Inflammatory macrophage treated with lipopolysaccharide for 4 hours (primary cell): ENCODE measurements around the gene RRBP1.

ENCODE experiments used
- DNase-seq: peaks from one replicate; pipeline ENCODE4 v3.0.0-alpha.2; 2020

RRBP1 gene

DNA sequence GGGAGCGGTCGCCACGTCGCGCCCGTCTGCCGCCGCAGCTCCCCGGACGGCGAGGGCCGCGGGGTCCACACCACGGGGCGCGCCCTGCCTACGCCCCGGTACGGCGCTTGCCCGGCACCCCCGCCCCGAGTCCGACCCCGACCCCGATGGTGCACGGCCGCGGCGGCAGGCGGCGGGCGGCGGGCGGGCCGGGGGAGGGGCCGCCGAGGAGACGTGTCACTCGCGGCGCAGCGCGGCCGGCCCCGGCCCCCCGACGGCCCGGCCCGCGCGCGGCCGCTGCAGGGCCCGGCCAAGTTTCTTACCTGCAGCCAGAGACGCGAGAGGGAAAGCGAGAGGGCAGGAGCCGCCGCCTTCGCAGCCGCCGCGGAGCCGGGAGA is 328 bp downstream of the RRBP1 start:
- DNase-seq = no peak

DNA sequence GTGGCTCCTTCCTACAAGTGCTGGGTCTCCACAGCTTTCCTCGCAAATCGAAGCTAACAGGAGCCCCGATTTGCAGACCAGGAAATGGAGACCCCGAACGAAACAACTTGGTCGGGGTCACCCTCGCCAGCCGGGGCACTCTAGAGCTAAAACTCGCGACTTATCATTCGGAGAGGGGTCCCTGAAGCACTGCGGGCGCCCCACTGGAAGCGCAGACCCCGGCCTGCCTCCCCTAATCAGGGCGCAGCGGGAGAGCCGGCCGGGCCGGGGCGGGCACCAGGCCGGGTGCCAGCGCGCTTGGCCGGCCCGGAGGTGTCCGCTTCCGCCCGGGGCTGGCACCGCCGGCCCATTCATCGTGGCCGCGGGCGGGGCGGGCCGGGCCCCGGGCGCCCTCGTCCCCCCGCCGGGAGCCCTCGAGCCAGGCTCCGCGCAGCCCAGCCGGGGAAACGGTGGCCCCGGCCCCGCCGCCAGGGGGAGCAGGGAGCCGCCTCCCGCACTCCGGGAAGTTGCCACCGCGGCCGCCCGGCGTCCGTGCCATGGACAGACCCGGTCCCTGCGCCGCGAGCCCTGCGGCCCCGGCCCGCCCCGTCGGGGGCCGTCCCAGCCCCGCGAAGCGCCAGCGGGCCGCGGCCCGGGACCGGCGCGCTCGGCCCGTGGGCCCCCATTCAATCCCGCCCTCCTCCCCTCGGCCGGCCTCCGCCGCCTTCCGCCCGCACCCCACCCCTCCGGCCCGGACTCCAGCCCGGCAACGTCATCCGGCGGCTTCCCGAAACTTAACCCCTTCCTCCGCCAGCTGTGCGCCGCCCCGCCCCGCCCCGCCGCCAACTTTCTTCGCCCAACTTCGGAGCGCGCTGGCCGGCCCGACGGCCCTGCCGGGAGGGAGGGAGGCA is 961 bp downstream of the RRBP1 start:
- DNase-seq = peak; percentile 82

DNA sequence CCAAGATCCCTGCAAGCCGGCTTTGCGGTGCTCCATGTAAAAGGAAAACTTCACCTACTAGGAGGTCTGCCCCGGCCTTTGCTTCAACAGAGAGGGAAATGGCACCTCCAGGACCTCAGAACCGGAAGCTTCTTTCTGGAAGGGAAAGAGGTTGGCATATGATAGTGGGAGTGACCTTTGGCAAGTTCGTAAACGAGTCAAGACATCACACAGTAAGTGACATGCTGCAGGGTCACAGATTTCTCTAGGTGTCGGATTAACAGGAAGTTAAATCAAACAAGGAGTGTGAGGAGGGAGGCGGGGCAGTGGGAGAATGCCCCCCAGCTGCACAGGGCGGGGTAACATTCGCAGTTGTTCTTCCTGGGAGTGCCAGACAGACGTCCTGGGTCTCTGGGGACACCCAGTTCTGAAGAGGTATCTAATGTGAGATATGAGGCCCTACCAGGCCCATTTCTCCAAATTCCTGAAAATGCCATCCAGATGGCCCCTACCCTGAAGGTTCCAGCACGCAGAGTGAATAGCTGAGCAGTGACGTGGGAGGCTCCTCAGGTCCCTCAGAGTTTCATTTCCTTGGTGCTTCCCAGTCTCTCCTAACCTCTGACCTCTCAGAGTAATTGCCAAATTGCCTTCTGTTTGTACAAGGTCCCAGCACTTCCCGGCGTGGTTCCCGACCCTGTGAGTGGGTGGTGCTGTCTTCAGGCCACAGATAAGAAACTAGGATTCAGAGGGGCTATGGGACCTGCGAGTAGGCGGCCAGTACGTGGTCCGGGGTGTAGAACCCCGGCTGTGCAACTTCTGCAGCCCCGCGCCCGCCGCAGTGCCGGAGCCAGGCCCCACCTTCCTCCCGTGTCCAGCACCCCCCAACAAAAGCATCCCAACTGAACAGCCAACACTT is 1.9 kb downstream of the RRBP1 start:
- DNase-seq = peak; percentile 91

DNA sequence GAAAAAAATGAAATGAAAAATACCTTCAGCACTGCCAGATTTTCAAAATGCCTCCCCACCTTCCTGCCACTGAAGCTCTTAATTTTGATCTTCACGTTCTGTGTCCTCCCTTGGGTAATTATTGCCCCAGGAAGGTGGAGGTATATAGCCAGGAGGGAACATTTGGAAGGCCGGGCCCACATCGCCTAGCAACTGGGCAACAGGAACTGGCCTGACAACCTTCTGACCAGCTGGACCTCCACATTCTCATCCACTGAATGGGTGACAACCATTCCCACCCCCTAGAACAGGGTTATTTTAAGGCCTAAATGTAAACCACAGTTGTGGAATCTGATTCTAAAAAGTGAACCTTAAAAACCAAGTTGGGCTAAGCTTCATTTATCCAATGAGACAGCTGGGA is 3.2 kb downstream of the RRBP1 start:
- no peak for DNase-seq

DNA sequence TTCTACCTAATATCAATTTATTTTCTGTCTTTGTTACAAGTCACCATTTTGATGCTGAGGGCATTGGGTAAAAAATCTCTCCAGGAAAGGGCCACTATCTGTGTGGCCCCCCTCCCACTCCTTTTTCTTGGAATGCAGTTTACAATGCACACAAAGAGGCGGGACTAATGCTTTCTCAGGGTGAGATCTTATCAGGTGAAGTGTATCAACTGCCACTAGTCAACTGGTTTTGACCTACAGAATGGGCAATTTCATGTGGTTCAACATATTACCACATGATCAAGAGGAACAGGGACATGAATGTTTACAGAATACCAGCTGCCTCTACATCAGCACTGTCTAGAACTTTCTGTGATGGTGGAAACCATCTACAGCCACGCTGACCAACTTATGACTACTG is 3.7 kb downstream of the RRBP1 start:
- no peak for DNase-seq

DNA sequence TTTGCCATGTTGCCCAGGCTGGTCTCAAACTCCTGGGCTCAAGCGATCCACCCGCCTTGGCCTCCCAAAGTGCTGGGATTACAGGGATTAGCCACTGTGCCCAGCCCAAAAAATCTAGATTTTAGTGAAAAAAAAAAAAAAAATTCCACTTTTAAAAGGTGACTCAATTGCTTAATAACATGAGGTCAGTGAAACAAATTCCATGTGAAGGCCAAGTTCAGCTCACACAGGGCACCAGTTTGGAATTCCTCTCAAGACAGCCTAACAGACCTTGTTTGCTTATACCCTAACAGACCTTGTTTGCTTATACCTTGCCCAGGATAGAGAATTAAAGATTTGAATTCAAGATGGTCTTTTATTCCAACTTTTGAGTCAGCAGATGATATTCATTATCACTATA is 5.1 kb downstream of the RRBP1 start:
- DNase-seq = no peak

DNA sequence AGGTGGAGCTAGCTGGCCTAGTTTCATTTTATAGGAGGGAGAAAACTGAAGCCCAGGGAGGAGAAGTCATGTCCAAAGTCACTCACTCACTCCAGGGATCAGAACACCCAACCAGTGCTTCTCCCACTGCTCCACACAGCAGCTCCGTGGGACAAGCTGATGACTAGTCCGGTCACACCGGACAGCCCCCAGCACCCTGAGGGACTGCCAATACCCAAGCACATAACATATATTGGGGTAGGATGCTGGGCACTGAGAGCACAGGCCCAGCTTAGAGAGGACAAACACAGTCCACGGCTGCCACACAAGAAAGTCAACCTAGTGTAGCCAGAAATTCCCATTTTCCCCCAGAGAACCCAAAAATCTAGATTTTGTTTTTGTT is 5.7 kb downstream of the RRBP1 start:
- no peak for DNase-seq

DNA sequence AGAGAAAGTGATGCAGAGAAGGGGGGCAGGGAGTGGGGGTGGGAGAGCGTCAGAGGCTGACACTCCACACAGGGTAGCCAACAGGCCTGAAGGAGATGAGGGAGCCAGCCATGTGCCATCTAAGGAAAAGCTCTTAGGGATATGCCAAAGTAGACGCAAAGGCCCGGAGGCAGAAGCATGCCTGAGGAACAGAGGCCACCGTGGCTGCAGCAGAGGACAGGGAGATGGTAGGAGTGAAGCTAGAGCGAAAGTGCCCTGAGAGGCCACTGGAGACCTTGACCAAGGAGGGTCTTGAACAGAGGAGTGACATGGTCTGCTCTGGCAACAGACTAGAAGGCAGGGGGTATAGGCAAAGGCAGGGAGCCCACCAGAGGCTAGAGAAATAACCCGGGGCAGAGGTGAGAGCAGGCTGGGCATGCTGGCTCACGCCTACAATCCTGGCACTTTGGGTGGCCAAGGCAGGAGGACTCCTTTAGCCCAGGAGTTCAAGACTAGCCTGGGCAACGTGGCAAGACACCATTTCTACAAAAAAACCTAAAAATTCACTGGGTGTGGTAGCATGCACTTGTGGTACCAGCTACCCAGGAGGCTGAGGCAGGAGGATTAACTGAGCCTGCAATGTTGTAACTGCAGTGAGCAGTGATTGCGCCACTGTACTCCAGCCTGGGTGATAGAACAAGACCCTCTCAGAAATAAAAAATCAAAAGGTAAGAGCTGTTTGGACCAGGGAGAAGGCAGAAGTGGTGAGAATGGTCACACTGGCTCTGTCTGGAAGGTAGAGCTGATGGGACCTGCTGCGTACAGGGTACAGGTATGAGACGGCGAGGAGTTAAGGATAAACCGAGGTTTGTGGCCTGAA is 6.3 kb downstream of the RRBP1 start:
- DNase-seq = no peak

DNA sequence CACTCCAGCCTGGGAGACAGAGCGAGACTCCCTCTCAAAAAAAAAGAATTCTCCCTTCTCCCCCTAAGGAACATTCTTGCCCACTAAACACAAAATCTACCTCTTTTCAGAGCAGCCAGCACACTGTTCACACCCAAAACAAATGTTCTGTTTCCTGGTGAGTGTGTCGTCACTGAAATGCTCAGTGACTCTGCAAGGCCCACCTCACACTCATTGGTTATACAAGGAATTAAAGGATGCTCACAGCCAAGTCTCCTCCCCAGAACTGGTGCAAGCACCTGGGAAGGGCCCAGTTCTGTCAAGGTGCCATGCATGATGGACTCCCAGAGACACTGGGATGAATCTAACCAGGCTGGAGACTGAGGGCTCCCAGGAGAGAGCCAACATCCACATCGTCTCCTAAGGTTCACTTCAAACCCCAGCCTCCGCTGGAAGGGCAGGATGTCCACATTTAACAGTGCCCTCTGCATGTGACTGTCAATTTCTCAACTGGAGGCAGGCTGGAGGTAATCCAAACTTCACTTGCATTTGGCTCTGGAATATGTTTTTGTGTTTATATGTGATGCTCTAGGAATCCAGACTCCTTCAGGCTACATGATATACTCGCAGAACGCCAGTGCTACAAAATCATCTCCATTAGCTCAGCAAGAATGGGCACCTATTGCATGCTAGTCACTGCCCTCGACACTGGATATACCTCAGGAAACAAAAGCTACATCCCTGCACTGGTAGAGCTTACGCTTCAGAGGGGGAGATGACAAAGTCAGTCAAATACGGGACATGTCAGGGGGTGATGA is 7.1 kb downstream of the RRBP1 start:
- no peak for DNase-seq

DNA sequence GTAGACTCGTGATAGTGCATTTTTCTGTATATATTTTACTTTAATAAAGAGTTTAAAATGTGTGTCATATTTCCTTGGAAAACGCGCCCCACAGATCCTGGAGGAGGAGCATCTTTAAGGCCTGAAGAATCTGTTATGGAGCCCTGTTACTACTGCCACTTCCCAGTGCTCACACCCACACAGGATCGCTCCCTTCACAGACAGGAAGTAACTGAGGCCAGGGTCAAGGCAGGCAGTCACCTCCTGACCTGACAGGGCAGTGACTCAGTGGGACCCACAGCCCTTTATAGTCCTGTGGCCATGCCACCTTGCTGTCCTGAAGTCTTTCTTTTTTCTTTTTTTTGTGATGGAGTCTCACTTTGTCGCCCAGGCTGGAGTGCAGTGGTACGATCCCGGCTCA is 9.0 kb downstream of the RRBP1 start:
- DNase-seq = peak; percentile 51

DNA sequence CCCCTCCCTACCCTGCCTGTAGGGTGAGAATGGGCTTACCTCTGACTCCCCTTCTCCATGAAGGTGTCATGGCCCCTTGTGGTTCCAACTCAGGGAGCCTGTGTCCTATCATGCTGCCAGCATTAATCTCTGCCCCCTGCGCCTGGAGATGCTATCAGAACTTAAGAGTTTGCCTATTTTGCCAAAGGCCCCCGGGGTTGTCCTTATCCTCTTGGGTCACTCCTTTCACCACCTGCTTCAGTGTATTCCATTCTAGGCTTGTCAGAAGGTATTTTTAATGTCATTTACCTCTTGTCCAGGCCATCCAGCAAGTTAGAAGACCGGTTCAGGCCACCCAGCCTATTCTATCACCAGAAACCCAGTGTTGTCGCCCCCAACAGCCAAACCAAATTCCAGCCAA is 10.5 kb downstream of the RRBP1 start:
- no peak for DNase-seq

DNA sequence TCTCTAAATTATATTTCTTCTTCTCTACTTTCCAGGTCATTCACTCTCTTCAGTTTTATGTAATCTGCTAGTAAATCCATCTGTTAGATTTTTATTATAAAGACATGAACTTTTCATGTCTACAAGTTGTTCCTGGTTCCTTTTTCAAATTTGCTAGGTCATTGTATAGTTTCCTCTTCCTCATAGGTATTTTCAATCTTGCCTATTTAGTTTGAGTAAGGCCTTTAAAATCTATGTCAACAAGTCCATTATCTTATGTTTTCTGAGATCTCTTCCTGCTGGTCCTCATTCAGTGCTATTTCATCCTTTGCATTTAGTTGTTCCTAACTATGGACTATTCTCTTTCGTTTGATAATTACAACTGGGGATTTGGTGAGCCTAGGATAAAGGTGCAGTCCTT is 11.0 kb downstream of the RRBP1 start:
- DNase-seq = peak; percentile 33

DNA sequence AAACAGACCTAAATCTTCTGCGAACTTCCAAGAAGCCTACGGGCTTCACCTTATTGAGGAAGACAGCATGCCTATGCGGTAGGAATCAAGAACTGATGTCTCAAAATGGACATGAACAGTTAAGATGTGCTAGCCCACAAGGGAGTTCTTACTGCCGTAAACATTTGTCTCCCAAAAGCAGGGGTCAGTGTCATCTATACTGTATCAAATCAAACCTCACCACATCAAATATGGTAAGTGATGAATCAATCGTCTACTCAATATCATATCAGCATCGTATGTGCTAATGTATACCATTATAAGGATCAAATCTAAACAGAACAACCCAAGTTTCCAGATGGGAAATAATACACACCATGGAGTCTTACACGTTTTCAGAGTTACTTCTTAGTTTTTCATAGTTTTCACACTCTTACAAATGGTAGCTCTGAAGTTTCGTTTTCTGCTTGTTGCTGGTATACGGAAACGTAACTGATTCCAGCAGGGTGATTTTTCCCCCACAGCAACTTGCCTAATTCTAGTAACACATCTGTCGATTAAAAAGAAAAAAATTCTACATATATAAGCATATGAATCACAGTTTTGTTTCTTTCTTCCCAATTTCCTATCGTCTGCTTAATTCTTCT is 12.6 kb downstream of the RRBP1 start:
- DNase-seq = no peak

DNA sequence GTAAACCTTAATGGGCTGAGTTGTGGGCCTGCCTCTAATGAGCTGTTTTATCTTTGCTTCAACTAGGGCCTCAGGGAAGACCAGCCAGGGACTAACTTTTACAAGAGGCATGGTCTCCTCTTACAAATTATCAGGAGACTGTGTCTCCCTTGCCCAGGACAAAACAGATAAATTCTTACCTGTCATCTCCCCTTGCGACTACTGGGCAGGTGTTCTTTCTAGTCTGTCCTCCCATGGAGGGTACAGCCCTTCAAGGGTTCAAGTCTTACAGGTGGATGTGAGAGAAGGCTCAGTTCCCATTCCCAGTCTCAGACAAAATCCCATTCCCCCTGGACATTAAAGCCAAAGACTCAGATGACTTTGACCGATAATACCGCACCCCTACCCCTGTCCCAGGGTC is 13.6 kb downstream of the RRBP1 start:
- no peak for DNase-seq

DNA sequence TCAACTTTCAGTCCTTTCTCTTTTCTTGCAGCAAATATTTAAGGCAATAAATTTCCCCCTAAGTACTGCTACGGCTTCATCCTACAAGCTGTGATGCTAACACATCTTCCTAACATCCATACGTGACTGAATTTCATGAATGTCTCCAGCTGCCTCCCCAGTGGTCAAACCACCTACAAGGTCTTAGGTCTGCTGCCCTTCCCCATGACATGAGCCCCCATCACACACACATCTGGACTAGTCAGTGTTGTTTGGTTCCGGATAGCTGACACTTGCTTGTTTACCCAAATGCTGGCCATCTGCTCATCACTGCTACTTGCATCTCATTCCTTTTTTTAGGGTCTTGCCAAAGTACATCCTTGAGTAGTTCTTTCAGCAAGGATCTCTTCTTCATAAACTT is 14.6 kb downstream of the RRBP1 start:
- DNase-seq = no peak

DNA sequence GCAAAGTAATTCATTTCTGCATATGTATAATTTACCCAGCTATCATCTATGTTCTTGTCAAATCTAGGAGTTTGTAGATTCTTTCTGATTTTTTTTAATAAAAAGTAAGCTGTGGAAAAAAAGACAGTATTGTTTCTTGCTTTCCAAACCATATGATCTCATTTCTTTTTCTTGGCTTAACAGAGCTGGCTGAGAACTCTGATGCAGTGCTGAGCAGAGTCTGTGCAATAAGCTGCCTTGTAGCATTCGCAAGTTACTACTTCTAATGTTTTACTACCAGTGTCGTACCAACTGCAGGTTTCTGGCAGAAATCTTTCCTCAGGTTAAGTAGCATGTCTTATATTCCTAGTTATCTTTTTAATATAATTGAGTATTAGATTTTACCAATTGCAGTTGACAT is 15.6 kb downstream of the RRBP1 start:
- DNase-seq = no peak

DNA sequence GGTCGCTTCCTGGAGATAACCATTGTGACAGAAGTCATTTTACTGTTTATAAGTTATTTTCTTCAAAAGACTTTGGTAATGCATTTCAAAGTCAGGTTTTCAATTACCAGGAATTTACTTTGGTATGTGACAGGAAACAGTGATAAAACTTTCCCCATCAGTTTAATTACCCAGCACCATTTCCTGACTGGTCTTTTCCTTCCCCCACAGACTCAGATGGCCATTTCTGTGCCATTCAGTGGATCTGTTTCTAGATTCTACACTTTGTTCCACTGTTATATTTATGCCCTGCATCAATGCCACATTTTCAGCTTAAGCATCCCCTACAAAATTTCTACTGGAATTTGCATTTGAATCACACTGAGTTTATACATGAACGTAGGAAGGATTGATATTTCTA is 16.3 kb downstream of the RRBP1 start:
- DNase-seq = no peak

DNA sequence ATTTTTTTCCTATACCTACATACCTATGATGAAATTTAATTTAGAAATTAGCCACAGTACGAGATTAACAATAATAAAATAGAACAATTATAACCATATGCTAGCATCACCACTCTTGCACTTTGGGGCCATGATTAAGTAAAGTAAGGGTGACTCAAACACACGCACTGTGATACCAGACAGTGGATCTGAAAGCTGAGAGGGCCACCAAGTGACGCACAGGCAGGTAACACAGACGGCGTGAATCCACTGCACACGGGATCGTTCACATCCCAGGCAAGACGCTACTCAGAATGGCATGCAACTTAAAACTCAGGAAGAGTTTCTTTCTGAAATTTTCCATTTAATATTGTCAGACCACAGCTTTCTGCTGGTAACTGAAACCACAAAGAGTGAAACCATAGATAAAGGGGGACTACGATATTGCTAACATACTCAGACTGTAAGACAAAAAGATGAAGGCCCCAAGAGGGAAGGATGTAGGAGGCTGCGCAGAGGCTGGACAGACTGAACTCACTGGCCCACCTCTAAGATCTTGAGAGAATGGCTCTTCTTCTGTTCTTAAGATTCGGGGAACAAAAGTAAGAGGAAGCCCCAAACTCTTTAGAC is 17.9 kb downstream of the RRBP1 start:
- no peak for DNase-seq

DNA sequence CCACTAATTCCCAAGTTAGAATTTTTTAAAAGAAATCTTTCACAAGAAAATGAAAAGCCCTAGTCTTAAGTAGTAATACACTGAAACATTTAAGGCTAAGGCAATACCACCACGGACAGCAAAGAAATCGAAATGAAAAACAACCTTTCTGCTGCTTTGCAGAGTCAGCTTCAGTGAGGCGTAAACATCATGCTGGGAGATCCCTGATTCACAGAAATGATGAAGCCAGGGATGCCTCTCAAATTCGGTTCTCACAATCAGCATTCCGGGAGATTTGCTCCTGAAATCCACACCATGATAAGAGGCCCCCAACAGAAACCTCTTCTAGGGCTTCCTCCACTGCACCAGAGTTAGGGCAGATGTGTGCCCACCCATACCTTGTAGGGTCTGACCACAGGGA is 18.6 kb downstream of the RRBP1 start:
- DNase-seq = no peak

DNA sequence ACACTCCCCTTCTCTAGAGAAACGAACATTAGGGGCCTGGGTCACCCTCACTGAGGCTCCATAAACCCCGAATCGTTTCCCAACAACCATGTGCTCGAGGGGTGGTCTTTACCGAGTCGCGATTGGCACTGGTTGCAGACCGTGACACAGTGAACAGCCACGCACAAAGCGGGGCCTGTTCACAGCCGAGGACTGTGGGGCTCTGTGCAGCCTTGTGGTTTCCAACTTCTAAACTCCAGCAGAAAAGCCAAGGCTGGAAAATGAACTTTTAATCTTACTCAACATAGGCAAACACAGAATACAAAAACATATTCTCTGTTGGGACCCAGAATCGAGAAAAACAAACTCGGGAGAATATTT is 19.0 kb downstream of the RRBP1 start:
- DNase-seq = no peak

DNA sequence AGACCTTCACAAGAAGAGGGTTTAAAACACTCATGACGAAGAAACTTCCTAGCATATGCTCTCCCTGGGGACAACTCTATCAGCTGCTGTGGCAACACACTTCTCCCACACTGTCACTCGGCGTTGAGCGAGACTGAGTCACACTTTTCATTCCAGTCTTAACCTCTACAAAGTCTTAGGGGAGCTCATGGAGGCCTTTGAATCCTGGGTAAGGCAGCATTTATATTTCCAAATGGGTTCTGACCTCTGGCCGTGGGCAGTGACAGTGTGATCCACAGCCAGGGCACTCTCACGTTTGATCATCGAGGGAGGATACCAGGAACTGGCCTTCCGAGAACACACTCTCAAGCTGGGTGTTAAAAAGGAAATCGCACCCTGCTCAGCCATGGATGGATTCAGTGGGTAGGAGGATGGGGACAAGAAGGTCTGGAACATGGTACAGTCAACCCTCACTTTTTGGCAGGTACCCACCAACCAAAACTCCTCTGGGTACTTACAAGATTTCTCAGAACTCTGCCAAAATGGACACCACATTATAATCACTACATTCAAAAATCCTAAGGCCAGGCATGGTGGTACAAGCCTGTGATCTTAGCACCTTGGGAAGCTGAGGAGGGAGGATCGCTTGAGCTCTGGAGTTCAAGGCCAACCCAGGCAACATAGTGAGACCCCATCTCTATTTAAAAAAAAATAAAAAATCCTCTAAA is 19.6 kb downstream of the RRBP1 start:
- DNase-seq = peak; percentile 74
